K562 (cell line): Measurements from ENCODE around the gene GRB14.

Source experiments
- ARHGAP35 ChIP-seq: fragments of 450-650 bp; IDR thresholded peaks from 2 replicates; pipeline ENCODE4 v1.6.1; 2018; ENCODE audit not compliant: partially characterized antibody
- CEBPG ChIP-seq, 3 experiments: fragments of 200-800 bp in 1 of 3; sonication (Bioruptor generic) in 1 of 3; sonication (generic) in 1 of 3; formaldehyde crosslinking in 1 of 3; IDR thresholded peaks in 2 of 3; conservative IDR thresholded peaks in 1 of 3; 2 replicates each; pipeline versions ENCODE4 v1.6.1 to v1.8.0; 2016 to 2022; ENCODE audit warnings: missing compliant biosample characterization in 2 of 3, missing genetic modification characterization in 2 of 3, mild to moderate bottlenecking in 1 of 3, missing genetic modification reagents in 1 of 3
- MTF1 ChIP-seq: fragments of 250-450 bp; sonication (Bioruptor Pico); IDR thresholded peaks from 2 replicates; pipeline ENCODE4 v1.9.0; 2021; ENCODE audit warnings: moderate library complexity, mild to moderate bottlenecking, inconsistent platforms, borderline replicate concordance
- SMAD3 ChIP-seq: fragments of 450-650 bp; formaldehyde crosslinking; conservative IDR thresholded peaks from 2 replicates; pipeline ENCODE4 v1.4.0; 2020; ENCODE audit warnings: mild to moderate bottlenecking
- SRF ChIP-seq, 2 experiments: fragments of 250-450, 450-650 bp in 1 of 2; sonication (Bioruptor Pico) in 1 of 2; sonication (generic) in 1 of 2; formaldehyde crosslinking; IDR thresholded peaks; 2 replicates each; pipeline versions ENCODE4 v1.5.0 to v1.5.1; 2020 to 2022; ENCODE audit warnings: mild to moderate bottlenecking in 1 of 2, missing genetic modification reagents in 1 of 2
- ZC3H11A ChIP-seq: IDR thresholded peaks from 2 replicates; pipeline ENCODE4 v1.6.1; 2012; ENCODE audit warnings: low read depth, low read length, improper control_type of control experiment
- ZNF197 ChIP-seq: fragments of 200-800 bp; sonication (Bioruptor generic); IDR thresholded peaks from 2 replicates; pipeline ENCODE4 v1.6.1; 2016; ENCODE audit warnings: low read depth, missing genetic modification characterization, missing compliant biosample characterization
- ZNF41 ChIP-seq: fragments of 250-450 bp; sonication (Bioruptor Pico); conservative IDR thresholded peaks from 2 replicates; pipeline ENCODE4 v1.4.0; 2020; ENCODE audit warnings: mild to moderate bottlenecking
- ZNF586 ChIP-seq: fragments of 450-650 bp; formaldehyde crosslinking; conservative IDR thresholded peaks from 2 replicates; pipeline ENCODE4 v1.4.0; 2020; ENCODE audit warnings: mild to moderate bottlenecking, moderate library complexity

- TF ChIP-seq CEBPG (CRISPR knock-in tag; IDR thresholded peaks at IDR 0.05) (no peak), CEBPG (tag; conservative IDR thresholded peaks at IDR 0.05 in 1 of 2, IDR thresholded peaks at IDR 0.05 in 1 of 2) (no peak), ZC3H11A (no peak), ZNF41 (CRISPR knock-in tag) (no peak), ZNF586 (CRISPR knock-in tag) (no peak), SMAD3 (CRISPR knock-in tag) (no peak), ARHGAP35 (no peak), SRF (CRISPR knock-in tag; IDR thresholded peaks at IDR 0.05) (no peak), MTF1 (CRISPR knock-in tag) (no peak), ZNF197 (no peak)
These were observed 164.7 kb downstream of the GRB14 start for GRCh38 chr2:164456619-164457018.
